ENCODE results near the gene SMIM45.

SMIM45 gene

DNA sequence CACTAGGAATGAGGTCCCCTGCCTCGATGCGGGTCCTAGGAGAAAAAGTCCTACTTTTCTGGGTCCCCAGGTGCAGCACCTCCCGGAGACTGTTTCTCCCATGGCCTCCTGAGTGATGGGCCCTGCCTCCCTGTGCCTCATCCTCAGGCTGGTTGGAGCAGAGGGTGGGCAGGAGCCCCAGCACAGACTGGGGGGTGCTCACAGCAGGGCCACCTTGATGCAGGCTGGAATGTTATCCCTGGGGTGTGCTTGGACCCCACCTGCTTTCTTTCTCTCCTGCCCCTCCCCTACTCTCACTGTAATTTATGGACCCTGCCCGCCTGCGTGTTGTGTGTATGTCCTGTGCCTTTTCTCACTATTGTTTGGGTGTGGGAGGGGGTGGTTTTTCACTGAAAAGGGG, 45.1 kb upstream of the SMIM45 start:
- TF ChIP-seq, protein P1, sequence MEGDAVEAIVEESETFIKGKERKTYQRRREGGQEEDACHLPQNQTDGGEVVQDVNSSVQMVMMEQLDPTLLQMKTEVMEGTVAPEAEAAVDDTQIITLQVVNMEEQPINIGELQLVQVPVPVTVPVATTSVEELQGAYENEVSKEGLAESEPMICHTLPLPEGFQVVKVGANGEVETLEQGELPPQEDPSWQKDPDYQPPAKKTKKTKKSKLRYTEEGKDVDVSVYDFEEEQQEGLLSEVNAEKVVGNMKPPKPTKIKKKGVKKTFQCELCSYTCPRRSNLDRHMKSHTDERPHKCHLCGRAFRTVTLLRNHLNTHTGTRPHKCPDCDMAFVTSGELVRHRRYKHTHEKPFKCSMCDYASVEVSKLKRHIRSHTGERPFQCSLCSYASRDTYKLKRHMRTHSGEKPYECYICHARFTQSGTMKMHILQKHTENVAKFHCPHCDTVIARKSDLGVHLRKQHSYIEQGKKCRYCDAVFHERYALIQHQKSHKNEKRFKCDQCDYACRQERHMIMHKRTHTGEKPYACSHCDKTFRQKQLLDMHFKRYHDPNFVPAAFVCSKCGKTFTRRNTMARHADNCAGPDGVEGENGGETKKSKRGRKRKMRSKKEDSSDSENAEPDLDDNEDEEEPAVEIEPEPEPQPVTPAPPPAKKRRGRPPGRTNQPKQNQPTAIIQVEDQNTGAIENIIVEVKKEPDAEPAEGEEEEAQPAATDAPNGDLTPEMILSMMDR (IDR thresholded peaks at IDR 0.05) = no peak
- no peak overlapping the region for H3K27ac ChIP-seq (ENCODE audit: low read depth in 1 of 2, low read length in 2 of 2)
- WGBS (ENCODE audit: insufficient coverage) = no CpG with 5 or more reads among the region's 5 CpGs
- peaks cover 0 to 5% of the 10 kb centered on the region in 2 donors for H3K9me3 ChIP-seq (replicated peaks in 1 of 2; ENCODE audit: control insufficient read depth in 1 of 2, insufficient read depth in 1 of 2, low read length in 2 of 2)
- H3K36me3 ChIP-seq (replicated peaks in 1 of 2; ENCODE audit: control insufficient read depth in 1 of 2, insufficient read depth in 2 of 2, low read length in 2 of 2) = peaks cover 48 to 58% of the 10 kb centered on the region in 2 donors
- Mint-ChIP-seq H3K4me3 (no peak overlapping the region), H3K27me3 (ENCODE audit: low read depth in 3 of 3) (peaks cover 24 to 33% (median 26%) of the 10 kb centered on the region in 3 donors), H3K36me3 (peaks cover 52 to 53% of the 10 kb centered on the region in 2 donors), H3K4me1 (peaks cover 26% of the 10 kb centered on the region), H3K9me3 (peaks cover 0 to 12% (median 3%) of the 10 kb centered on the region in 7 donors), H3K27ac (peak overlapping the region in 2 of 7 donors; percentile 35 to 57)
- no peak overlapping the region for H3K4me2 ChIP-seq (replicated peaks; ENCODE audit: extremely low read depth, low read length, poor library complexity, severe bottlenecking)
- H3K9ac ChIP-seq (ENCODE audit: insufficient read depth, low read length, poor library complexity, severe bottlenecking) = no peak overlapping the region
- no peak overlapping the region for H3K4me3 ChIP-seq (replicated peaks in 1 of 3; ENCODE audit: low read depth in 2 of 3, low read length in 3 of 3)
- no peak for DNase-seq
- H2AFZ ChIP-seq (ENCODE audit: insufficient read depth, low read depth, low read length, poor library complexity, severe bottlenecking) = no peak overlapping the region
- H3K79me2 ChIP-seq (ENCODE audit: insufficient read depth, low read length) = no peaks in the 10 kb centered on the region
- H3K4me1 ChIP-seq (ENCODE audit: control insufficient read depth in 1 of 2, insufficient read depth in 2 of 2, low read length in 2 of 2) = peaks cover 21 to 39% of the 10 kb centered on the region in 2 donors
- intact Hi-C loops (cut with micrococcal nuclease) = no loop called here
- H4K20me1 ChIP-seq (ENCODE audit: insufficient read depth, low read length) = peaks cover 4% of the 10 kb centered on the region
- peaks cover 16 to 24% of the 10 kb centered on the region in 2 donors for H3K27me3 ChIP-seq (ENCODE audit: control insufficient read depth in 2 of 2, insufficient read depth in 2 of 2, low read length in 2 of 2)

DNA sequence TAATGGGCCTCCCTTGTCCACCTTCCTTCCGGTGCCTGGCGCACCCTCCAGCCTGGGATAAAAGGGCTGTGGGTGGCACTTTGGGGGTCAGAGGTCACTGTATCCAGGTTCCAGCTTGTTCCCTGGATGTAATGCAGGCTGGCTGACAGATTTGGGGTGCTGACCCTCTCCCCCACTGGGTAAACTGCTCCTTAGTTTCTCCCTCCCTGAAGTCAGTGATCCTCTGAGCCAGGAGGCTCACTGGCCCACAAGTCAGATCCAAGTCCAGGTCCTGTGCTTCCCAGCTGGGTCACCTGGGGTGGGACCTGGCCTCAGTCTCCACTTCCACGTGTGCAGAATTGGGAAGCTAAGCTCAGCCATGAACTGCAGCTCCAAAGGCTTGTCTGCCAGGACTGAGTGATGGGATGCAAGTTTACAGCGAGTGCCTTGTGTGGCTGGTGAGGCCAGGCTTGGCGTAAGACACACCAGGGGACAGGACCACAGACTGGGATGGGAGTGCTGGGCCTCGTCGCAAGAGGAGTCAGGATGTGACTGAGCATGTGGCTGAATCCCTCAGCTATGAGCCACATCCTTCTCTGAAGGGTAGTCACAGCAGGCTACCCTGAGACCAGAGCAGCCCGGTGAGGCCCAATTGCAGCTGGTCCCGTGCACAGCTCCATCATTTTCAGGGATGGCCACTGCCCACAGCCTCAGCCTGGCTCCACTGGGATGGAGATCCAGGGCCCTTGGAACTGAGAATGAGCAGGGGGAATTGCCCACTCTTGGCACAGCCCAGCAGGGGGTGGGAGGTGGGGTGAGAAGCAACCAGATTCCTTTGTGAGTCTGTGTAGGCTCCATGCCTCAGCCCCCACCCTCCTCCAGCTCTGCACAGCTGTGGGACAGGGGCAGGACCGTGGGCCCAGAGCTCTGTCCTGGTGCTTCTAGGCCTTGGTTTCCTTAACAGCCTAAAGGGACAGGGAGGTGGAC, 44.2 kb upstream of the SMIM45 start:
- DNase-seq = no peak
- peaks cover 0 to 14% of the 10 kb centered on the region in 2 donors for H3K9me3 ChIP-seq (replicated peaks in 1 of 2; ENCODE audit: control insufficient read depth in 1 of 2, insufficient read depth in 1 of 2, low read length in 2 of 2)
- H3K4me3 Mint-ChIP-seq = no peak overlapping the region
- TF ChIP-seq, protein P1 (IDR thresholded peaks at IDR 0.05) = no peak
- H2AFZ ChIP-seq (ENCODE audit: insufficient read depth, low read depth, low read length, poor library complexity, severe bottlenecking) = no peak overlapping the region
- peaks cover 0 to 18% (median 7%) of the 10 kb centered on the region in 7 donors for H3K9me3 Mint-ChIP-seq
- H3K27me3 ChIP-seq (ENCODE audit: control insufficient read depth in 2 of 2, insufficient read depth in 2 of 2, low read length in 2 of 2) = peaks cover 25 to 33% of the 10 kb centered on the region in 2 donors
- peaks cover 26% of the 10 kb centered on the region for H3K4me1 Mint-ChIP-seq
- H3K79me2 ChIP-seq (ENCODE audit: insufficient read depth, low read length) = no peaks in the 10 kb centered on the region
- H4K20me1 ChIP-seq (ENCODE audit: insufficient read depth, low read length) = peaks cover 5% of the 10 kb centered on the region
- peaks cover 32 to 42% (median 35%) of the 10 kb centered on the region in 3 donors for H3K27me3 Mint-ChIP-seq (ENCODE audit: low read depth in 3 of 3)
- H3K4me1 ChIP-seq (ENCODE audit: control insufficient read depth in 1 of 2, insufficient read depth in 2 of 2, low read length in 2 of 2) = peaks cover 21 to 39% of the 10 kb centered on the region in 2 donors
- no peak overlapping the region for H3K27ac ChIP-seq (ENCODE audit: low read depth in 1 of 2, low read length in 2 of 2)
- whole genome bisulfite sequencing (ENCODE audit: insufficient coverage) = 70% methylated on average over 8 of the region's 10 CpGs
- intact Hi-C loops (cut with micrococcal nuclease) = no loop called here
- H3K36me3 ChIP-seq (replicated peaks in 1 of 2; ENCODE audit: control insufficient read depth in 1 of 2, insufficient read depth in 2 of 2, low read length in 2 of 2) = peaks cover 39 to 49% of the 10 kb centered on the region in 2 donors
- no peak overlapping the region for H3K27ac Mint-ChIP-seq
- peaks cover 44 to 51% of the 10 kb centered on the region in 2 donors for H3K36me3 Mint-ChIP-seq
- H3K4me2 ChIP-seq (replicated peaks; ENCODE audit: extremely low read depth, low read length, poor library complexity, severe bottlenecking) = no peak overlapping the region
- no peak overlapping the region for H3K9ac ChIP-seq (ENCODE audit: insufficient read depth, low read length, poor library complexity, severe bottlenecking)
- H3K4me3 ChIP-seq (replicated peaks in 1 of 3; ENCODE audit: low read depth in 2 of 3, low read length in 3 of 3) = no peak overlapping the region
